ENCODE data around the gene RAET1L. TPM values are rescaled to one million over a fixed set of nuclear protein-coding genes. Genes with fewer than 3 reads are reported as not detected.

RAET1L gene
- total and polyA plus RNA-seq, 2 experiments from 2014 or later, result not detected

DNA sequence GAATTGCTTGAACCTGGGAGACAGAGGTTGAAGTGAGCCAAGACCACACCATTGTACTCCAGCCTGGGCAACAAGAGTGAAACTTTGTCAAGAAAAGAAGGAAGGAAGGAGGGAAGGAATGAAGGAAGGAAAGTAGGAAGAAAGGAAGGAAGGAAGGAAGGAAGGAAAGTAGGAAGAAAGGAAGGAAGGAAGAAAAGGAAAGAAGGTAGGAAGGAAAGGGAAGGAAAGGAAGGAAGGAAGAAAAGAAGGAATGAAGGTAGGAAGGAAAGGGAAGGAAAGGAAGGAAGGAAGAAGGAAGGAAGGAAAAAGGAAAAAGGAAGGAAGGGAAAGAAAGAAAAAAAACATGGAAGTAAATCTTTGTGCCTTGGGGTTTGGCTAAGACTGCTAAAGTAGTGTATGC, 49.9 kb downstream of the RAET1L start (continued):
- TF ChIP-seq, protein P1, sequence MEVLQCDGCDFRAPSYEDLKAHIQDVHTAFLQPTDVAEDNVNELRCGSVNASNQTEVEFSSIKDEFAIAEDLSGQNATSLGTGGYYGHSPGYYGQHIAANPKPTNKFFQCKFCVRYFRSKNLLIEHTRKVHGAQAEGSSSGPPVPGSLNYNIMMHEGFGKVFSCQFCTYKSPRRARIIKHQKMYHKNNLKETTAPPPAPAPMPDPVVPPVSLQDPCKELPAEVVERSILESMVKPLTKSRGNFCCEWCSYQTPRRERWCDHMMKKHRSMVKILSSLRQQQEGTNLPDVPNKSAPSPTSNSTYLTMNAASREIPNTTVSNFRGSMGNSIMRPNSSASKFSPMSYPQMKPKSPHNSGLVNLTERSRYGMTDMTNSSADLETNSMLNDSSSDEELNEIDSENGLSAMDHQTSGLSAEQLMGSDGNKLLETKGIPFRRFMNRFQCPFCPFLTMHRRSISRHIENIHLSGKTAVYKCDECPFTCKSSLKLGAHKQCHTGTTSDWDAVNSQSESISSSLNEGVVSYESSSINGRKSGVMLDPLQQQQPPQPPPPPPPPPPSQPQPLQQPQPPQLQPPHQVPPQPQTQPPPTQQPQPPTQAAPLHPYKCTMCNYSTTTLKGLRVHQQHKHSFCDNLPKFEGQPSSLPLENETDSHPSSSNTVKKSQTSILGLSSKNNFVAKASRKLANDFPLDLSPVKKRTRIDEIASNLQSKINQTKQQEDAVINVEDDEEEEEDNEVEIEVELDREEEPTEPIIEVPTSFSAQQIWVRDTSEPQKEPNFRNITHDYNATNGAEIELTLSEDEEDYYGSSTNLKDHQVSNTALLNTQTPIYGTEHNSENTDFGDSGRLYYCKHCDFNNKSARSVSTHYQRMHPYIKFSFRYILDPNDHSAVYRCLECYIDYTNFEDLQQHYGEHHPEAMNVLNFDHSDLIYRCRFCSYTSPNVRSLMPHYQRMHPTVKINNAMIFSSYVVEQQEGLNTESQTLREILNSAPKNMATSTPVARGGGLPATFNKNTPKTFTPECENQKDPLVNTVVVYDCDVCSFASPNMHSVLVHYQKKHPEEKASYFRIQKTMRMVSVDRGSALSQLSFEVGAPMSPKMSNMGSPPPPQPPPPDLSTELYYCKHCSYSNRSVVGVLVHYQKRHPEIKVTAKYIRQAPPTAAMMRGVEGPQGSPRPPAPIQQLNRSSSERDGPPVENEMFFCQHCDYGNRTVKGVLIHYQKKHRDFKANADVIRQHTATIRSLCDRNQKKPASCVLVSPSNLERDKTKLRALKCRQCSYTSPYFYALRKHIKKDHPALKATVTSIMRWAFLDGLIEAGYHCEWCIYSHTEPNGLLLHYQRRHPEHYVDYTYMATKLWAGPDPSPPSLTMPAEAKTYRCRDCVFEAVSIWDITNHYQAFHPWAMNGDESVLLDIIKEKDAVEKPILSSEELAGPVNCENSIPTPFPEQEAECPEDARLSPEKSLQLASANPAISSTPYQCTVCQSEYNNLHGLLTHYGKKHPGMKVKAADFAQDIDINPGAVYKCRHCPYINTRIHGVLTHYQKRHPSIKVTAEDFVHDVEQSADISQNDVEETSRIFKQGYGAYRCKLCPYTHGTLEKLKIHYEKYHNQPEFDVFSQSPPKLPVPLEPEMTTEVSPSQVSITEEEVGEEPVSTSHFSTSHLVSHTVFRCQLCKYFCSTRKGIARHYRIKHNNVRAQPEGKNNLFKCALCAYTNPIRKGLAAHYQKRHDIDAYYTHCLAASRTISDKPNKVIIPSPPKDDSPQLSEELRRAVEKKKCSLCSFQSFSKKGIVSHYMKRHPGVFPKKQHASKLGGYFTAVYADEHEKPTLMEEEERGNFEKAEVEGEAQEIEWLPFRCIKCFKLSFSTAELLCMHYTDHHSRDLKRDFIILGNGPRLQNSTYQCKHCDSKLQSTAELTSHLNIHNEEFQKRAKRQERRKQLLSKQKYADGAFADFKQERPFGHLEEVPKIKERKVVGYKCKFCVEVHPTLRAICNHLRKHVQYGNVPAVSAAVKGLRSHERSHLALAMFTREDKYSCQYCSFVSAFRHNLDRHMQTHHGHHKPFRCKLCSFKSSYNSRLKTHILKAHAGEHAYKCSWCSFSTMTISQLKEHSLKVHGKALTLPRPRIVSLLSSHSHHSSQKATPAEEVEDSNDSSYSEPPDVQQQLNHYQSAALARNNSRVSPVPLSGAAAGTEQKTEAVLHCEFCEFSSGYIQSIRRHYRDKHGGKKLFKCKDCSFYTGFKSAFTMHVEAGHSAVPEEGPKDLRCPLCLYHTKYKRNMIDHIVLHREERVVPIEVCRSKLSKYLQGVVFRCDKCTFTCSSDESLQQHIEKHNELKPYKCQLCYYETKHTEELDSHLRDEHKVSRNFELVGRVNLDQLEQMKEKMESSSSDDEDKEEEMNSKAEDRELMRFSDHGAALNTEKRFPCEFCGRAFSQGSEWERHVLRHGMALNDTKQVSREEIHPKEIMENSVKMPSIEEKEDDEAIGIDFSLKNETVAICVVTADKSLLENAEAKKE (CRISPR knock-in tag; IDR thresholded peaks at IDR 0.05), result no peak
- TF ChIP-seq JUNB (IDR thresholded peaks at IDR 0.05; ENCODE audit: unreplicated experiment) (no peak), CREB1 (CRISPR knock-in tag; IDR thresholded peaks at IDR 0.05; ENCODE audit: low read depth) (no peak), POLR2AphosphoS5 (IDR thresholded peaks at IDR 0.05; ENCODE audit: low read depth) (no peak), NANOG (IDR thresholded peaks at IDR 0.05; ENCODE audit: borderline replicate concordance) (no peak), ZNF331 (CRISPR knock-in tag; IDR thresholded peaks at IDR 0.05; ENCODE audit: low read depth) (no peak), EZH2 (IDR thresholded peaks at IDR 0.05; ENCODE audit: low read depth, unreplicated experiment) (no peak), ZNF114 (CRISPR knock-in tag; IDR thresholded peaks at IDR 0.05) (no peak)
- TF ChIP-seq, protein P2, sequence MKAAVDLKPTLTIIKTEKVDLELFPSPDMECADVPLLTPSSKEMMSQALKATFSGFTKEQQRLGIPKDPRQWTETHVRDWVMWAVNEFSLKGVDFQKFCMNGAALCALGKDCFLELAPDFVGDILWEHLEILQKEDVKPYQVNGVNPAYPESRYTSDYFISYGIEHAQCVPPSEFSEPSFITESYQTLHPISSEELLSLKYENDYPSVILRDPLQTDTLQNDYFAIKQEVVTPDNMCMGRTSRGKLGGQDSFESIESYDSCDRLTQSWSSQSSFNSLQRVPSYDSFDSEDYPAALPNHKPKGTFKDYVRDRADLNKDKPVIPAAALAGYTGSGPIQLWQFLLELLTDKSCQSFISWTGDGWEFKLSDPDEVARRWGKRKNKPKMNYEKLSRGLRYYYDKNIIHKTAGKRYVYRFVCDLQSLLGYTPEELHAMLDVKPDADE (IDR thresholded peaks at IDR 0.05), result no peak
- TF ChIP-seq, protein P3, sequence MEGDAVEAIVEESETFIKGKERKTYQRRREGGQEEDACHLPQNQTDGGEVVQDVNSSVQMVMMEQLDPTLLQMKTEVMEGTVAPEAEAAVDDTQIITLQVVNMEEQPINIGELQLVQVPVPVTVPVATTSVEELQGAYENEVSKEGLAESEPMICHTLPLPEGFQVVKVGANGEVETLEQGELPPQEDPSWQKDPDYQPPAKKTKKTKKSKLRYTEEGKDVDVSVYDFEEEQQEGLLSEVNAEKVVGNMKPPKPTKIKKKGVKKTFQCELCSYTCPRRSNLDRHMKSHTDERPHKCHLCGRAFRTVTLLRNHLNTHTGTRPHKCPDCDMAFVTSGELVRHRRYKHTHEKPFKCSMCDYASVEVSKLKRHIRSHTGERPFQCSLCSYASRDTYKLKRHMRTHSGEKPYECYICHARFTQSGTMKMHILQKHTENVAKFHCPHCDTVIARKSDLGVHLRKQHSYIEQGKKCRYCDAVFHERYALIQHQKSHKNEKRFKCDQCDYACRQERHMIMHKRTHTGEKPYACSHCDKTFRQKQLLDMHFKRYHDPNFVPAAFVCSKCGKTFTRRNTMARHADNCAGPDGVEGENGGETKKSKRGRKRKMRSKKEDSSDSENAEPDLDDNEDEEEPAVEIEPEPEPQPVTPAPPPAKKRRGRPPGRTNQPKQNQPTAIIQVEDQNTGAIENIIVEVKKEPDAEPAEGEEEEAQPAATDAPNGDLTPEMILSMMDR (conservative IDR thresholded peaks at IDR 0.05; ENCODE audit: low read depth in 2 of 2), result no peak

Data from GM23338 (cell line).